Measurements from ENCODE around the gene RASGEF1B.
"Not testable (repeated sequence)": the region's sequence is repeated elsewhere in the genome, so short reads cannot be mapped to it uniquely, and the experiment has no call there.

Gene RASGEF1B

DNA sequence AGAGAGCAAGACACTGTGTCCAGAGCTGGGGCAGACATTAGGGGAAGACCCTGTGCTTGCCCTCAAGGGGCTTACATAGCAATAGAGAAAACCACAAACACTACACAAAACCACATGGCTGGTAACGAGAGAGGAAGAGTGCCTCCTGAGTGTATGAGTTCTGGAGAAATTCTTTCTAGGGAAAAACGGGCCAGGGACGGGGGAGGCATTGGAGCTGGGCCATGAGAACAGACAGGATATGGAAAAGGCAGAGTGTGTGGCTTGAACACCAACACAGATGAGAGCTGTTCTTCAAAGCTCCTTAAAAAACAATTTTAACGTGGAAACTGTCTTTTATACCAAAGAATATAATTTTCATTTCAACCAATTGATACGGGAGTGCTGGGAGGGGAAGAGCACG lies 42.7 kb downstream of the RASGEF1B start:
- no peak for DNase-seq

- DNase-seq = no peak
Observed at GRCh38 chr4:81428002-81428401, 43.7 kb downstream of the RASGEF1B start.

GRCh38 chr4:81427344-81427821 lies 44.3 kb downstream of the RASGEF1B start:
- no peak for DNase-seq

- DNase-seq = no peak
Observed at GRCh38 chr4:81426770-81427289, 44.9 kb downstream of the RASGEF1B start.

DNA sequence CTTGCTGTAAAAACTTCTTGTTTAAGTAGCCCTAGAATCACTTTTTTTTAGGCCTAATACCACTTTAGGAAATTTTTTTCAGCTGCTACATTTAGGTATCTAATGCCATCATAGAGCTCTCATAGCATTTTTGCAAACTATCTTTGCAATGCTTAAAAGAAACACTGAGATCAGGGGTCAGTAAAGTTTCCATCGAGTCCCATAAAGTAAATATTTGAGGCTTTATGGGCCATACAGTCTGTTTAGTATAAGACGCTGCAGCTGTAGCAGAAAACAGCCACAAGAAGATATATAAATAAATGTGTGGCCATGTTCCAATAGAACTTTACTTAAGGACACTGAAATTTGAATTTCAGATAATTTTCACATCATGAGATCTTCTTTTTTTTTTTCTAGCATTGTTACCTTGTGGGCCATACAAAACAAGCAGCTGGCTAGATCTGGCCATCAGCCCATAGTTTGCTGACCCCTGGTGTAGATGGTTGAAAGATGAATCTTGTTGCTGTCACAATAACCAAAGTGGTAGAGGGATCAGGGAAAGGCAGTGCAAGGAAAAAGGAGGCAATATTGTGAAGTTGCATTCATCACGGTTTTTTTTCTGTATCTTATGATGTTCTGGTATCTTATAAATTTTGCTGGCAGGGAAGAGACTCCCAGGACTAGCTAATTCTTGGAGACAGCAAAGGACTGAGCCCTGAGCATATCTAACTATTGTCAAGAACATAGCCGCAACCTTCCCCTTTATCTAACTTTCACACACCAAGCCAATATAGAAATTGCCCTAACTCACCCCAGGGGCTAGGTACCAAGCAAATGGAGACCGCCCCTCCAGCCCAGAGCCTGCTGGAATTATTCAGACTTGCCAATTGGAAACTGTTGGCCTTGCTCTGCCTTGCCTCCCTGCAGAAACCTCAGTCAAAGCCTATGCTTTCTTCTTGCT lies 46.6 kb downstream of the RASGEF1B start:
- DNase-seq = no peak

GRCh38 chr4:81424336-81424735 lies 47.4 kb downstream of the RASGEF1B start:
- DNase-seq = no peak

DNA sequence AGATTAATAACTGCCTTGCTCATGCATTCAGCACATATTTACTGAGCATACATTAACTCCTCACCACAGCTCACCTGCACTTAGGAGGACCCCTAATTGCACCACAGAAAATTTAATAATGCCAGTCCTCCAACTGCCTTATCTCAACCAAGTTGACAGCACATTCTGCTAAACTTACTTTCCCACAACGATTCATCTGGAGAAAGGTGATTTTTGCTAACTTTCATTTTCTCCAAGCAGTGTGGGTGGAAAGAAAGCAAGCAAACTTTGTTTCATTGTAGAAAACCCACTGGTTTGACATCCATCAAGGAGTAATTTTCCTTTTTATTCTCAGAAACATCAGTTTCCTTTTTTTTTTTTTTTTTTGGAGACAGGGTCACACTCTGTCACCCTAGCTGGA lies 49.1 kb downstream of the RASGEF1B start:
- DNase-seq = no peak

DNA sequence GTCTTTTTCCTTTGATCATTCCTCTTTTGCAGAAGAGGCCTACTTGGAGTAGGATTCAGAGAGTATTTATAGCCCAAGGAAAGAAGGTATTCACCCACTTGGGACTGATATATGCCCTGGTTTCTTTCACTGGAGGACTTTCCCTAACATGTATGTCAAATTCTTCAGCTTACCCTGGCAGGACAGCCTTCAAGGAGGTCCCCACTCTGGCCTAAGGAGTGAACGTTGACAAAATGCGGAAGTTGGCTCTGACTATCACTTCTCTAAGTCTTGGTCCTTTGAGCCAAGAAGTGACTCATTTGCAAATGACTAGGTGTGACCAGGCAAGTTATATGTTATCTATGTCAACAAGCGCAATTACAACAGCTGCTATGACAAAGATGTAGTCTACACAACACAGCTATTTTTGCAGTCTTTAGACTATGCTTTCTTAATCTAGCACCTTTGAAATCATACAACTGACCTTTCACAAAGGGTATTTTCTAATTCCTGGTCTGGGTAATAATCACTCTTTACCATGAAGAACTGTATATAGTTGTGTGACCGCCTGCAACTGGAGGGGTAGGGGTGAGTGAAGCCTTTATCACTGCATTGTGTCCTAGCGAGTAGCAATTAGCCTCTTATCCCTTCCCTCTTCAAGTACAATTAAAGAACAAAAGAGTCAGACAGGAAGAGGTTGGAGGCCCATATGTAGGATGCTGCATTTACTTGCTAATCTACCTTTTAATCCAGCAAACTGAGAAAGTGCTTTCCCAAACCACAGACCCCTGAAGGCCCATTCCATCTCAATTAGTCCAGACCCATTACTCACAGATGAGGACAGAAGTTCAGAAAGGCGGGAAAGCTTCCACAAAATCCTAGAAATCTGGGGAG lies 50.1 kb downstream of the RASGEF1B start:
- peak; percentile 39 for DNase-seq

DNA sequence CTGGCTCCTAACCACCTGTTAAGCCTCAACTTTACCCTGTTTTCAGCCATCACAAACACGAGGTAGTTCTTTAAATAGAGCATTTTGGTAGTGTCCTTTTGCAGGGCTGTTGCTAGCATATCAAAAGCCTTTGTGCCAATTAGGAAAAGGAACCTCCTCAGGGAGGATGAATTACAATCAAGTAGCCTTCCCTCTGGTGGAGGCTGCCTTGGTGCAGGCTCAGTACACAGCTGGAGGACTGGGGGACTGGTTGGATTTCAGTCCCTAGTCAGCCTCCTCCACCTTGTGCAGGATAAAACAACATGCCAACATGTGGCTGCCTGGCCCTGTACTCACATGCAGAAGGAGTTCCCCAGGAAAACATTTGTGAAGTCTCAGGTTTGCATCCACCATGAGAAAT lies 53.1 kb downstream of the RASGEF1B start:
- no peak for DNase-seq

DNA sequence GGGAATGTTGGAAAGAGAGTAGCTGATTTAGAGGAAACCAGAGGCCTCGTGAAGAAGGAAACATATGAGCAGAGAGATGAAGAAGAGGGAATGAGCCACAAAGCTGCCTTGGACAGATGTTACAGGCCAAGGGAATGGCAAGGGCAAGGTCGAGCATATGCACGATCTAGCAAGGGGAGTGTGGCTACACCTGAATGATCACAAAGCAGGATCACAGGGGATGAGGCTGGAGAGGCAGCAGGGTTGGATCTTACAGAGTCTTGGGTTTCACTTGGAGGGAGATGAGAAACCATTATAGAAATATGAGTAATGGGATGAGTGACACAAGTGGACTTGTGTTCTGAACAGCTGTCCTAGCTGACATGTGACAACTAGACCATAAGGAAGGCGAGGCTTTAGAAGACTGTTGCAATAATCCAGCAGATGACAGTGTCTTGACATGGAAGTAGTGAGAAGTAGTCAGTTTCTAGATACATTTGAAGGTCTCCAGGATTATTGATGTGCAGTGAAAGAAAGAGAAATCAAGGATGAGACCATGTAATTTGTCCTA lies 58.7 kb downstream of the RASGEF1B start:
- no peak for DNase-seq

- no peak for DNase-seq
Observed at GRCh38 chr4:81410680-81411079, 61.0 kb downstream of the RASGEF1B start.

DNA sequence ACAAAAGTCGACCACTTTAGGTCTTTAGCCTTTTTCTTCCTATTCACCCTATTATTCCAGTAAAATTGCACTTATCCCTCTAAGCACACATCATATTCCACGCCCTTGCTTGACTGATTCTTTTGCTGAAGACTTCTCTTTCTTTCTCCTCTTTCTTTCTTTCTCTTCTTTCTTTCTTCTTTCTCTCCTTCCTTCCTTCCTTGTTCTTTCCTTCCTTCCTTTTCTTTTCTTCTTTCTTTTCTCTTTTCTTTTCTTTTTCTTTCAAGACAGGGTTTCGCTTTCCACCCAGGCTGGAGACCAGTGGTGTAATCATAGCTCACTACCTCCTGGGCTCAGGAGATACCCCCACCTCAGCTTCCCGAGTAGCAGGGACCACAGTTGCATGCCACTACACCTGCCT lies 61.9 kb downstream of the RASGEF1B start:
- DNase-seq = no peak

- no peak for DNase-seq
Observed at GRCh38 chr4:81408341-81408740, 63.4 kb downstream of the RASGEF1B start.

DNA sequence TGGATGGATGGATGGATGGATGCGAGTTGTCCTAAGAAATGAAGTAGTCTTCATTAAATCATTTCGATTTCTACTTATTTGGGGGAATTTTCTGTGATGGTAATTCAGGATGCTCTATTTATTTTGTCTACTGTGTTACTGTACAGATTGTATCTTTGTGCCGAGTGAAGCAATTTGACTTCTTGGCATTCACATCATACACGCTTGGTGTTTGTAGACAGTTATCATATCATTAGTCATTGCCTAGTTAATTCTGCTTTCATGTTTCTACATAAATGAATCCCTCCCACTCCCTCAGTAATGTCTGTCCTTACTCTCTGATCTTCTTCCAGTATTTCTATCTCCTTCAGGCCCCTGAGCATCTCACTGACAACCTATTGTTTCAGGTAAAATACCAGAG lies 64.0 kb downstream of the RASGEF1B start:
- no peak for DNase-seq

DNA sequence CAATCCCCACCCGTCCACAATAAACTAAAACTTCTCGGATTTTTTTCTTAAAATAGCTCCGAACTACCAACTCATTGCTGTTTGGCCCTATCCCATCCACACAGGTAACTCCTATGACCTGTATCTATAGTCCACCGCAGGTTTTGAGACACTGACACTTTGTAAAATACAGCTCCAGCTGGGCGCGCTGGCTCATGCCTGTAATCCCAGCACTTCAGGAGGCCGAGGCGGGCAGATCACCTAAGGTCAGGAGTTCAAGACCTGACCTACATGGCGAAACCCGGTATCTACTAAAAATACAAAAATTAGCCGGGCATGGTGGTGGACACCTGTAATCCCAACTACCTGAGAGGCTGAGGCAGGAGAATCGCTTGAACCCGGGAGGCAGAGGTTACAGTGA lies 65.2 kb downstream of the RASGEF1B start:
- DNase-seq = not testable (repeated sequence)

DNA sequence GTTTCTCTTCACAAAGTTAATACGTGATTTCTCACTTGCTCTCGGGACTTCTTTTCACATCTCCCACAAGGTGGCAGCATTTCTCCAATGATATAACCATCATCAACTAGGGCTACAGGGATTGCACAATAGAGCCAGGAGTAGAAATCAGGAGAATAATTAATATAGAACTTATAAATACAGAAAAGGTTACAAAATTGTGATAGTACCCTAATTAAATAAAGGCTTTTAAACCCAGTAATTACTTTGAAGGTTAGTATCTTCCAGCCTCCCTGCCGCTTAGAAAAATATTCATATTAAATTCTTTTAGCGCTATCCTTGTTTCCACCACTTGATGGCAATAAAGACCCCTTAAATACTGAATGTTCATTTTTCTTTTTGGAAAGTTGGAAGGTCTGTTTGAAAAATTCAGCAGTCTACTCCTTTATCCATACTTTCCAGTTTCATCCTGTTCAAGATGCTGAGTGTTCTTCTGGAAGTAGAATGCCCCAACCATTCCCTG lies 65.8 kb downstream of the RASGEF1B start:
- DNase-seq = peak; percentile 64

- DNase-seq = no peak
Observed at GRCh38 chr4:81404741-81405140, 67.0 kb downstream of the RASGEF1B start.

DNA sequence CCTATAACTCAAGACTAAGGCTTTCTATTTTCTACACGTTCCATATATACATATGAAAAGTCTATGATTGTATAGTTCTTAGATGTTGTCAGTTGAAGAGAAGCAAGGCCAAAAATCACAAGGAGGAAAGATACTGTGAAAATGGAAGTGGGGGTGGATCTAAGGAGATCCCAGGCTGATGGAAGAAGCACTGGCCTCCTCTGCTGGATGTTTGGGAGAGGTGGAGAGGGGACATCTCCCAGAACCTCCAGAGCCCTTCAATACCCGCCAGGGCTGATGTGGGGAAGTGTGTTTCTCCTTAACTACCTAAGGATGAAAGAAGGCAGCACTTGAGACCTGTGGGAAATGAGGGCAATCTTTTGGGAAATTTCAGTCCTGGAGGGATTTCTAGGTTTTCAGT lies 67.4 kb downstream of the RASGEF1B start:
- DNase-seq = no peak

- no peak for DNase-seq
Observed at GRCh38 chr4:81399306-81400086, 72.2 kb downstream of the RASGEF1B start.

GRCh38 chr4:81398379-81398778 lies 73.3 kb downstream of the RASGEF1B start:
- DNase-seq = no peak

DNA sequence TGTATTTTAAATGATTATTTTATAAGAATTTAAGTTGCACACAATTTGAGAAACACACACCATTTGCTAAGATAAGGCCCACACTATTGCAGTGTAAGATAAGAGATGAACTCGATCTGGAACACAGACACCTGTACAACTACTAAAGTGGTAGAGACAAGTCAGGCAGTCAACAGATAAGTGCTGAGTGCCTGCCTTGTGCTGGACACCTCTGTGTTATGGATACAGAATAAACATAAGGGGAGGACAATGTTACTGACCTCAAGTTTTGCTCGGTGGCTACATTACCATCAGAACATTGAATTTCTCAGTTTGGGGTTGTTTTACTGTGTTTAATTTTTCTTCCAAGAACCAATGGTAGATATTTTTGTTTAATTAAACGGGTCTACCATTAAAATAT lies 74.1 kb downstream of the RASGEF1B start:
- no peak for DNase-seq

GRCh38 chr4:81395239-81395638 lies 76.5 kb downstream of the RASGEF1B start:
- DNase-seq = no peak

Measured in NCI-H510A treated with DMSO at 0.1 percent for 48 hours (cell line).